HepG2 (cell line): ENCODE measurements around the gene KRT4.

Experiments used
- CCAR2 ChIP-seq: fragments of 200-400 bp; formaldehyde crosslinking; optimal IDR thresholded peaks from 2 replicates; pipeline ENCODE3; 2018; ENCODE audit warnings: low read depth, mild to moderate bottlenecking, low read length, moderate library complexity
- FOXK2 ChIP-seq: fragments of 450-650 bp; IDR thresholded peaks from 2 replicates; pipeline ENCODE4 v1.6.1; 2016
- MLLT10 ChIP-seq: sonication (generic); formaldehyde crosslinking; IDR thresholded peaks from 2 replicates; pipeline ENCODE4 v1.4.0; 2020; ENCODE audit warnings: missing genetic modification reagents
- NFKB2 ChIP-seq: sonication (generic); formaldehyde crosslinking; IDR thresholded peaks from 2 replicates; pipeline ENCODE4 v1.4.0; 2020; ENCODE audit warnings: missing genetic modification reagents, borderline replicate concordance
- TBX2 ChIP-seq: sonication (generic); formaldehyde crosslinking; IDR thresholded peaks from 2 replicates; pipeline ENCODE4 v1.5.0; 2020; ENCODE audit warnings: missing genetic modification reagents, mild to moderate bottlenecking, borderline replicate concordance
- ZNF274 ChIP-seq: sonication (generic); formaldehyde crosslinking; IDR thresholded peaks from 2 replicates; pipeline ENCODE4 v1.5.1; 2020; ENCODE audit warnings: mild to moderate bottlenecking, missing genetic modification reagents
- ZNF567 ChIP-seq: sonication (generic); formaldehyde crosslinking; IDR thresholded peaks from 2 replicates; pipeline ENCODE4 v1.8.1; 2023; ENCODE audit warnings: mild to moderate bottlenecking, missing genetic modification reagents, borderline replicate concordance
- ZNF713 ChIP-seq: sonication (generic); formaldehyde crosslinking; IDR thresholded peaks from 2 replicates; pipeline ENCODE4 v1.4.0; 2020; ENCODE audit warnings: mild to moderate bottlenecking, missing genetic modification reagents

- no peak for TF ChIP-seq ZNF713 (CRISPR knock-in tag)
- no peak for TF ChIP-seq ZNF274 (CRISPR knock-in tag)
- TF ChIP-seq CCAR2: no peak
- no peak for TF ChIP-seq NFKB2 (CRISPR knock-in tag)
- TF ChIP-seq FOXK2: no peak
- TF ChIP-seq ZNF567 (CRISPR knock-in tag): no peak
- TF ChIP-seq MLLT10 (CRISPR knock-in tag): no peak
- no peak for TF ChIP-seq TBX2 (CRISPR knock-in tag)
These were observed 49.9 kb downstream of the KRT4 start for GRCh38 chr12:52763991-52764390.
